NCI-H774 (cell line): ENCODE results near the gene PLEKHM2.
"Not testable (repeated sequence)": the region's sequence is repeated elsewhere in the genome, so short reads cannot be mapped to it uniquely, and the experiment has no call there.

Experiments
- DNase-seq: peaks from one replicate; lab custom pipeline; 2025; lab: John Stamatoyannopoulos, UW

PLEKHM2 gene, protein sequence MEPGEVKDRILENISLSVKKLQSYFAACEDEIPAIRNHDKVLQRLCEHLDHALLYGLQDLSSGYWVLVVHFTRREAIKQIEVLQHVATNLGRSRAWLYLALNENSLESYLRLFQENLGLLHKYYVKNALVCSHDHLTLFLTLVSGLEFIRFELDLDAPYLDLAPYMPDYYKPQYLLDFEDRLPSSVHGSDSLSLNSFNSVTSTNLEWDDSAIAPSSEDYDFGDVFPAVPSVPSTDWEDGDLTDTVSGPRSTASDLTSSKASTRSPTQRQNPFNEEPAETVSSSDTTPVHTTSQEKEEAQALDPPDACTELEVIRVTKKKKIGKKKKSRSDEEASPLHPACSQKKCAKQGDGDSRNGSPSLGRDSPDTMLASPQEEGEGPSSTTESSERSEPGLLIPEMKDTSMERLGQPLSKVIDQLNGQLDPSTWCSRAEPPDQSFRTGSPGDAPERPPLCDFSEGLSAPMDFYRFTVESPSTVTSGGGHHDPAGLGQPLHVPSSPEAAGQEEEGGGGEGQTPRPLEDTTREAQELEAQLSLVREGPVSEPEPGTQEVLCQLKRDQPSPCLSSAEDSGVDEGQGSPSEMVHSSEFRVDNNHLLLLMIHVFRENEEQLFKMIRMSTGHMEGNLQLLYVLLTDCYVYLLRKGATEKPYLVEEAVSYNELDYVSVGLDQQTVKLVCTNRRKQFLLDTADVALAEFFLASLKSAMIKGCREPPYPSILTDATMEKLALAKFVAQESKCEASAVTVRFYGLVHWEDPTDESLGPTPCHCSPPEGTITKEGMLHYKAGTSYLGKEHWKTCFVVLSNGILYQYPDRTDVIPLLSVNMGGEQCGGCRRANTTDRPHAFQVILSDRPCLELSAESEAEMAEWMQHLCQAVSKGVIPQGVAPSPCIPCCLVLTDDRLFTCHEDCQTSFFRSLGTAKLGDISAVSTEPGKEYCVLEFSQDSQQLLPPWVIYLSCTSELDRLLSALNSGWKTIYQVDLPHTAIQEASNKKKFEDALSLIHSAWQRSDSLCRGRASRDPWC

DNA sequence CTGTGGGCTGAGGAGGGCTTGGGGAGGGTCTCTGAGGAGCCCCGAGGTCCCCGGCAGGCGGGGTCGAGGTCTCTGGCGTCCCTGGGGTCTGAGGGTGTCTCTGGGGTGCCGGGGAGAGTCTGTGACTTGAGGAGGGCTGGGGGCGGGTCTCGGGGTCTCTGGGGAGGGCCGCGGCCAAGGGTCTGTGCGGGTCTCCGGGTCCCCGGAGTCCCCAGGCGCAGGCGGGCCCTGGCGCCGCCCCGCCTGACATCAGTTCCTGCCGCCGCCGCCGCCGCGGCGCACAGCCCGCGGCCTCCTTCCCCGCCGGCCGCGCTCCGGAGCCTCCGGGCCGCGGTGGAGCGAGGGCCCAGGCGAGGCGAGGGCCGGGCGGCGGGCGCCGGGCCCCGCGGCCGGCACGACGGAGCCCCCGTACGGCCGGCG is at the start of gene PLEKHM2:
TSS of gene PLEKHM2 (plus strand) at position 279 of the 420 bp plus-strand sequence. CDS start 239 bp downstream, outside the sequence.
- no peak for DNase-seq

DNA sequence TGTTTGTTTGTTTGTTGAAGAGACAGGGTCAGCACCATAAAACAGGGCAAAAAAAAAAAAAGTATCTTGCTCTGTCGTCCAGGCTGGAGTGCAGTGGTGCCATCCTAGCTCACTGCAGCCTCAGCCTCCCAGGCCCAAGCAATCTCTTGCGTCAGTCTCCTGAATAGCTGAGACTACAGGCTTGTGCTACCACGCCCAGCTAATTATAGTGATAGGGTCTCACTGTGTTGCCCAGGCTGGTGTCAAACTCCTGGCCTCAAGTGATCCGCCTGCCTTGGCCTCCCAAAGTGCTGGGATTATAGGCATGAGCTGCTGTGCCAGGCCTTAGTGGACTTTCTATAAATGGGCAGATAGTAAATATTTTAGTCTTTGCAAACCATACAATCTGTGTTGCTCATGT is 47.7 kb upstream of the PLEKHM2 start:
- DNase-seq, result no peak

DNA sequence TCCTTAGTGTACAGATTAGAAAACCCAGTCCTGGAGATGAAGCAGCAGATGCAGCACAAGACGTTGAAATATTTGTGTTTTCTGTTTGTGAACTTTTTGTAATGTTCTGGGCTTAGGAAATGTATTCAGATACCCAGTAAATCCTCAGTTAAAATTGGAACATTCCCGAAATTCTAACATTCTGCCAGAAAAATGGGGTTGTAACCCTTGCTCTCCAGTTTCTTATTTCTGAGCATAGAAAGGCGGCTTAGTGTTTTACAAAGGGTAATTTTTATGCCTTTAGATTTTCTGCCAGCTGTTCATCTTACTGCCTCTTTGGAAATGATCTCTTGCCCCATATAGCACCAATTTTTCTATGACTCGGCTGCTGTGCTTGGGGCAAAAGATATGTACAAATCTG is 46.3 kb upstream of the PLEKHM2 start:
- DNase-seq, result no peak

DNA sequence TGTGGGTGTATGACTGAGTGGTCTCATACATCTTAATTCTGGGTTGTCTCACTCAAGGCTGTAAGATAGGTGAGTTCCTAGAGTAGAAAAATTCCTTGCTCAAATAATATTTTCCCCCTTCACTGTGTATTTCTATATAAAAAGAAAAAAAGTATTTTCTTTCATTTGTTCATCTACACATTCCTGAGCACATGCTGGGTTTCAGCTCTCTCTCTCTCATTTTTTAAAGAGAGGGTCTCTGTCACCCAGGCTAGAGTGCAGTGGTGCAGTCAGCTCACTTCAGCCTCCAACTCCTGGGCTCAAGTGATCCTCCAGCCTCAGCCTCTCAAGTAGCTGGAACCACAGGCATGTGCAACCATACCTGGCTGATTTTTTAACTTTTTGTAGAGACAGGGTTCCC is 44.9 kb upstream of the PLEKHM2 start:
- no peak for DNase-seq

DNA sequence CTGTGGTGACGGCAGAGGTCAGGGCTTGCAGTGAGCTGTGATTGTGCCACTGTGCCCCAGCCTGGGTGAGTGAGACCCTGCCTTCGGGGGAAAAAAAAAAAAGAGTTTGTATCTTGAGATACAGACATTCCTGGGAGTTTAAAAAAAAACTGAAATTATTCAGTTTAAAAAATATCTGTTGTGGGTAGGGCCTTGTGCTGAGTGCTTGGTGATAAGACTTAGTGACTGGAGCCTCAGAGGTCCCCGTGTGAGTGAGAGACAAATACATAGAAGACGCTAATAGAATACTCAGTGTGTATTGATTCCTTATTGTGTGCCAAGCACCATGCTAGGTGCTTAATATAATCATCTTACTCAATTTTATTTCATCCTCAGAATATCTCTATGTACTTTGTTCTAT is 44.2 kb upstream of the PLEKHM2 start:
- DNase-seq, result no peak

DNA sequence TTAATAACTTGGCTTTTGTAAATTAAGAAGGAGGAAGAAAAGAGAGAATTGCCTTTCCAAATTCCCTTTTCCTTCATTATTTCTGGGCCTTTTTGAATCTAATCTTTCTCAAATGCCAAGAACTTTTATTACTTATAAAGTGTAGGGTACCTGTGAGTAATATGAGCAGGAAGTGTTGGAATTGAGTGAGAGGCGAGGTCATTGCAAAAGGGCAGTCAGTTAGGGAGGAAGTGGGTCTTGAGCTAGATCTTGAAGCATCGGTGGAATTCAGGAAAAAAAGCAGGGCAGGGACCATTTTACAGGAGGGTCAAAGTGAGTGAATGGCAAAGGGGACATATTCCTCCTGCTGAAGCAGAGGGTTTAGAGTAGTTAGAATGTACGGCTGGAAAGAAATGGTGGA is 43.5 kb upstream of the PLEKHM2 start:
- no peak for DNase-seq

DNA sequence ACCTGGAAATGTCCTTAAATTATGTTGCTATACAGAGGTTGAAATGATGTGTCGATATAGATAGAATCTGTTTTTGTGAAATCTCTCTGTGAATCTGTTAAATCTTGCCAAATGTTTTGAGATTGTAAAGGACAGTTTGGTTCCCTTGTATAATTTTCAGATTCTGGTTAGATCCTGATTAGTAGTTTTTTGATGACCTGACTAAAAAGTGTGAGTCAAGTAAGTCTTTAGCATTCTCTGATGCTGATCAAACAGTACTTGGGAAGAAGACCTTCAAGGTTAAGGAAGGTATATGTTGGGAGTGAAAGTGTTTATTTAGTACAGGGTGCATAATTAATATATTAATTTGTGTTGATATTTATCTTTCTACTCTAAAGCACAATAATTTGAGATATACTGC is 34.2 kb upstream of the PLEKHM2 start:
- no peak for DNase-seq

DNA sequence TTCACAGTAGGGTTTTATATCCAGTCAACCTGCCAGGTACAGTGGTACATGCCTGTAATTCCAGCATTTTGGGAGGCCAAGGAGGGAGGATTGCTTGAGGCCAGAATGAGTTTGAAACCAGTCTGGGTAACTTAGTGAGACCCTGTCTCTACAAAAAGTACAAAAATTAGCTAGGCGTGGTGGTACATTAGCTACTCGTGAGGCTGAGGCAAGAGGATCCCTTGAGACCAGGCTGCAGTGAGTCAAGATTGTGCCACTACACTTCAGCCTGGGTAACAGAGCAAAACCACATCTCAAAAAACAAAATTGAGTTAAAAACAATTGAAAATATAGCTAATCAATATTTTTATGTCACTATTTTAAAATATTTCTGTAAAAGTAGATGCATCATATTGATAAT is 33.7 kb upstream of the PLEKHM2 start:
- no peak for DNase-seq

DNA sequence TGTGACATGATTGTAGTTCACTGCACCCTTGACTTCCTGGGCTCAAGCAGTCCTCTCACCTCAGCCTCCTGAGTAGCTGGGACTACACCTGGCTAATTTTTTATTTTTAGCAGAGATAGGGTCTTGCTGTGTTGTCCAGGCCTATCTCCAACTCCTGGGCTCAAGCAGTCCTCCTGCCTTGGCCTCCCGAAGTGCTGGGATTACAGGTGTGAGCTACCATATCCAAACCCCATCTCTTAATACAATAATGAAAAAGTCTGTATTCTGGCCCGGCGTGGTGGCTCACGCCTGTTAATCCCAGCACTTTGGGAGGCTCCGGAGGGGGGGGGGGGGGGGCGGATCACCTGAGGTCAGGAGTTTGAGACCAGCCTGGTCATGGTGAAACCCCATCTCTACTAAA is 32.0 kb upstream of the PLEKHM2 start:
- DNase-seq, result not testable (repeated sequence)

DNA sequence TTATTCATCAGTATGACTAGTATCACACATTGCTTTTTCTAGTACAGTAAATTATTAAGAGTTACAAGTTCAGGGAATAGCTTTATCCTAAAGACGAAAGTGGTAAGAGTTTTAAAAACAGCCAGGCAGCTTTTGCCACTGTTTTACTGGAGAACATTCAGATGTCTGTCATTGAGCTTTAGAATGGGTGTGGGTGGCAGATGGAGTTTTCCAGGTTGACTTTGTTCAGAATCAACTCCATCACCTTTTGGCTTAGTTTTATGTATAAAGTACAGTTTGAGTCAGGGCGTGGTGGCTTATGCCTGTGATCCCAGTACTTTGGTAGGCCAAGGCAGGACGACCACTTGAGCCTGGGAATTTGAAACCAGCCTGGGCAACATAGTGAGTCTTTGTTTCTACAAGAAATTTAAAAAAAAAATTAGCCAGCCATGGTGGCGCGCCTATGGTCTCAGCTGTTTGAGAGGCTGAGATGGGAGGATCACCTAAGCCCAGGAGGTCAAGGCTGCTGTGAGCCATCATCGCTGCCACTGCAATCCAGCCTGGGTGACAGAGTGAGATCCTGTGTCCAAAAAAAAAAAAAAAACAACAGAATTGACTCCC is 29.9 kb upstream of the PLEKHM2 start:
- DNase-seq, result no peak

DNA sequence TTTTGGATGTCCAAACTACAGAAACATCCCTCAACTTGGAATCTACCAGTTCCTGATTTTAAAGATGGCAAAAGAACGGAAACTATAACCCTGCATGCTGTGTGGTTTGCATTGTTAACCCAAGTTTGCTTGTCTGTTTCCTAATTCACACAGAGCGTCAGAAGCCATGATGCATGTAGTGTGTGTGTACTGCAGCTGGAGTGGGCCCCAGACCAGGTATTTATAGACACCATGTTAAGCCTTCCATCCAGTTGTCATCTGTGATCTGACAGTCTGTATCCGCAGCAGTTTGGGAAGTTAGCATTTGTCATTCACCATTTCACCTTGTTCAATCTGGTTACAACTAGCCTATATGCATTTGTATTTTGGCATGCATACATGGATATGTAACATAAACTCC is 27.7 kb upstream of the PLEKHM2 start:
- DNase-seq, result no peak

DNA sequence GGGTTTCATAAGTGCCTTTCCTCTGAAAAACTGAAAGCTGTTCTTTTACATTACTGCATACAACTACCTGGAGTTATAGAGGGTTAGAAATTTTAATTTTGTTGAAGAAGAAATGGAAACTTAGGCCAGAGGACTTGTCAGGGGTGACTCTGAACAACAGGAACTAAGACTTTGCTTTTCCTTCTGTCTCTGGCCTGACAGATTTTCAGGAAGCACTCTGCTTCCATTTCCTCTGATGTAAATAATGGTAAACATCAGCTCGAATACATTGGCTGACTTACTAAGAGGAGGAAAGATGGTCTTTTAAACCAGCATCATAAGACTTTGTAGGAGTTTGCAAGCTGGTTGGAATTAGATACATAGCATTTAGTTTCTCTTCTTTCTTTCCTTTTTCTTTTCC is 27.1 kb upstream of the PLEKHM2 start:
- DNase-seq, result no peak

DNA sequence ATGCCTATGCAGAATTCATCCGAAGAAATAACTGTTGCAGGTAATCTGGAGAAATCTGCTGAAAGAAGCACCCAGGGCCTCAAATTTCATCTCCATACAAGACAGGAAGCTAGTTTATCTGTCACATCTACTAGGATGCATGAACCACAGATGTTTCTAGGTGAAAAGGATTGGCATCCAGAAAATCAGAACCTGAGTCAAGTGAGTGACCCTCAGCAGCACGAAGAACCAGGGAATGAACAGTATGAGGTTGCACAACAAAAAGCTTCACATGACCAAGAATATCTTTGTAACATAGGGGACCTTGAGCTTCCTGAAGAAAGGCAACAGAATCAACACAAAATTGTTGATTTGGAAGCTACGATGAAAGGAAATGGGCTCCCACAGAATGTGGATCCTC is 24.0 kb upstream of the PLEKHM2 start:
- DNase-seq, result no peak

DNA sequence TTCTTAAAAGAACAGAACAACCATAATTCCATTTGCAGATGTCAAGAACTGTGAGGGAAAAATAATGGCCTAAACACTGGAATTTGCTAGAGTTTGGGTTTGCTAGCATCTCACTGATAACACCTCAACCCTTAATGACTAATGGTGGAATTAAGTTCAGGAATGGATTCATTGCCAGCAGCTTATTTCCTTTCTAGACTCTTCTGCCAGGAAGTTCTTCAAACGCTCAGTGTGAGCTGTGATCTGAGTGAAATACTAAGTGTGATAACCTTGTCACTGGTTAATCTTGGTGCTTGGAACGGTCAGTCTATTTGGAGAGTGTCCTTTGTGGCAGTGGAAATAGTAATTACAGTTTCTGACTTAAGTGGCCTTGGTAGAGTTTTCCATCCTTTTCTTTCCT is 21.6 kb upstream of the PLEKHM2 start:
- DNase-seq, result no peak

DNA sequence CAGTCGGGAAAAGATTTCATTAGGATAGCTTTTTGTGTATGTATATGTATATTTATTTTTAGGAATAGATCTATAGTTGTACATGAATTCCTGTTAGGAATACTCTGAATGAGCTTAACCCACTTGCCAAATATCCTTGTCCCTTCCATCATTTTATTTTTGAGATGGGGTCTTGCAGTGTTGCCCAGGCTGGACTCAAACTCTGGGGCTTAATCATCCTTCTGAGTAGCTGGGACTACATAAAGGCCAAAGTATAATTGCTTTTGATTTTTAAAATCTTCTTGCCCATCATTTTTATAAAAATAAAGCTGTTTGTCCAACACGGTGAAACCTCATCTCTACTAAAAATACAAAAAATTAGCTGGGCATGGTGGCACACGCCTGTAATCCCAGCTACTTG is 20.2 kb upstream of the PLEKHM2 start:
- DNase-seq, result no peak

DNA sequence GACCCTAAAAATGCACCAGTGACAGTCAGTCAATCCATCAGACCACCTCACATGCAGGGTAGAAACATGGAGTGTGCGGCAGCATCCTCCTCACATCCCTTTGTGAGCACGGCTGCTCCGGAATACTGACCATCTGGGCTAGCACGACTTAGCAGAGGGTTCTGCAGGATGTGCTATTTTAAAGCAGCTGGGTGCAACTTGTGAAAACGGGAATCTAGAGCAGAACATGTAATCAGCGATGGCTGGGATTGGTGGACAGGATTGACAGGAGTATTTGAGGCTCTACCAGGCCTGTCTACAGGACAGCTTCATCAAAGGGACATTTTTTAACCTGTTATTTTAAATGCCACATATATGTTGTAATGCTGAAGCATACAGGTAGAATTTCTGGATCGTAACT is 16.8 kb upstream of the PLEKHM2 start:
- DNase-seq, result no peak

DNA sequence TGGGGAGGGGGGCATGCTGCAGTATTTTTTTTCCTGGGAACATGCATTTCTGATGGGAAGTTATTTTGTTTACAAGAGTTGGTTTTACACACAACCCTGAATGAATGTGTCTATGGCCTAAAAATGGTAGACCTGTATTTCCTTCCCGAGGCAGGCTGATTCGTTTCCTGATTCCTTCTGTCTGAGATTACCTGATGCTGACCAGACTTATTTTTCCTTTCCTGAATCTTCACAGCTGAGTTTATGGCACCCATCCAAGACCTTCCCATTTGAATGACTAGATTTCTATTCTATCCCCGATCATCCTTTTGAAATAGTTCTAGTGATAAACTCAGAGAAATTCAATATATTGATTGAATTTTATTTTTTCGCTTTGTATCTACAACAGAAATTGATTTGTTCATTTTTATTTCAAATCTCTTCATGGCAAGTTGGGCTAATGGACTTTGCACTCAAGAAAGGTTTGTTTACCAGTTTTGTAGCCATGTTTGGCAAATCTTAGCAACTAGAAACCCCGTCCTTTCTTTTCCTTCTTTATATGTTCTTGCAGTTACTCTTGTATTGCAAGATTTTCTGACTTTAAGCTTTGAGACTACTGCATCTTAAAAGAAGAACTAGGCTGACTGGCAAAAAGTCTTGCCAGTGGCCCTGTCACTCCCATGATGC is 15.9 kb upstream of the PLEKHM2 start:
- no peak for DNase-seq

DNA sequence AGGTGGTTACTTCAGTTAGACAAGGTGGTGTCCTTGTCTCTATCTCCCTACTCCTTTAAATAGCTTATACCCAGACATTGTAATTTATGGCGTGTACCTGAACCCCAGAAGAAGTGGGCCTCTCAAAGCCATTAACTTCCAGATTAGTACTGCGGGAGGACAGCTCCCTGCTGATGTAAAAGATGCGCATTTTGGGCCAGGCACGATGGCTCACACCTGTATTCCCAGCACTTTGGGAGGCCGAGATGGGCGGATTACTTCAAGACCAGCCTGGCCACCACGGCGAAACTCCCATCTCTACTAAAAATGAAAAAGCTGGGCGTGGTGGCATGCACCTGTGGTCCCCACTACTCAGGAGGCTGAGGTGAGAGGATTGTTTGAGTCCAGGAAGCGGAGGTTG is 15.0 kb upstream of the PLEKHM2 start:
- no peak for DNase-seq

DNA sequence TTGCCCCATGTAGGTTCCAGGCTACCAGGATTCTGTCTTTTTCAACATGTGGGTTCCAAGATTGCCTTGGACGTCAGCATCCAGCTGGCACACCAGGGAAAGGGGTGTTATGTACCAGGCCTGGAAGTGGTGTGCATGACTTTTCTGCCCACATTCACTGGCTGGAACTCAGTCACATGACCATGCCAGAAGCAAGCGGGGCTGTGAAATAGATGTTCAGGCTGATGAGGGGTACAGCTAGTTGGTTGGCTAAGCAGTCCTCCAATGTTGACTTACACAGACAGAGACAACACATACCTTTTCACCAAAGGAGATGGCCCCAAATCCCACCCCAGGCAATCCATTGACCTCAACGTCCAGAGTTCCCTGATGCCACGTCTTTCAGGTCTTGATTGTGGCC is 14.3 kb upstream of the PLEKHM2 start:
- no peak for DNase-seq

DNA sequence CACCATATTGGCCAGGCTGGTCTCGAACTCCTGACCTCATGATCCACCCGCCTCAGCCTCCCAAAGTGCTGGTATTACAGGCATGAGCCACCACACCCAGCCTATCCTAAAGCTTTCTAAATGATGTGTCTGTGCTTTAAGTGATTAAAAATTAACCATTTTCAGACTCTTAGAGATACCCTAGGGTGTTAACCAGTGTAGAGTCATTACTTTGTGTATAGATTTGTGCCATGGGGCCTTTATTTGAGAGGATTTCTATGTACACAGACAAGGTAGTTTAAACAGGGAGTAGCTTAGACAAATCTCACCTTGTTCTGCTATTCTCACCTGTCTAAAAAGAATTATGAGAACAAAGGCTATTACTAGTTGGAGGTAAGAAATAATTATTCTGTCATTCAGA is 12.7 kb upstream of the PLEKHM2 start:
- DNase-seq, result no peak

DNA sequence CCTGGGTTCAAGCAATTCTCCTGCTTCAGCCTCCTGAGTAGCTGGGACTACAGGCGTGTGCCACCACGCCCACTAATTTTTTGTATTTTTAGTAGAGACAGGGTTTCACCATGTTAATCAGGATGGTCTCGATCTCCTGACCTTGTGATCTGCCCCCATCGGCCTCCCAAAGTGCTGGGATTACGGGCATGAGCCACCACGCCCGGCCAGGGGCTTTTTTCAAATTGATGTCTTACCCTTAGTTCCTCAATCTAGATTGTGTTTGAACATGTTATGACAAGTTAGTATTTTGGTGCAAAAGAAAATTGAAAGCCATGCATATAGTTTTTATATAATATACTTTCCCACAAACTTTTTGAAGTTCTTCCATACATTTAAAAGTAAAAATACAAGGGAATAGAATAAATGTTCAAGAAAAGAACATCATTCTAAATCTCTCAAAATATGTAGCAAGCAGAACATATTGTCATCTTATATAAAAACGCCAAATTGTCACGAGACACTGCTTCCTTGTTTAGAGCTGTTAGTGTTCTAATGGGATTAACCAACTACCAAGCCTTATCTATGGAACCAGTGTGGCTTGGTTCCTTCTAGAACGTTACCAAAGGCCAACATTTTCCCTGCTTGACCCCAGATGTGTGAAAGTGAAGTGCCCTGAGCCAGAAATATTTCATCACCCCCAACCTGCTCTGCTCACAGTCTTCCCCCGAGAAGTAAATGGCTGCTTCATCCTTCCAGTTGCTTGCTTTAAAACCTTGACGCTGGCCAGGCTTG is 9.5 kb upstream of the PLEKHM2 start:
- no peak for DNase-seq
